D721Med (cell line): ENCODE data around the gene KIF3A.

Source experiments
- DNase-seq: peaks from one replicate; pipeline ENCODE4 v3.0.0; 2011; ENCODE audit warnings: low spot score; ENCODE audit not compliant: insufficient read length
- FAIRE-seq: peaks from 2 replicates; lab custom pipeline; 2011; peaks lifted over from hg19 to GRCh38; lab: Jason Lieb, UNC
- TF ChIP-seq, protein P1 (sequence below): IDR thresholded peaks from 2 replicates; pipeline ENCODE4 v1.5.1; 2012; ENCODE audit warnings: mild to moderate bottlenecking, control low read depth; ENCODE audit not compliant: insufficient read depth; ENCODE audit errors: missing control alignments

The KIF3A gene

DNA sequence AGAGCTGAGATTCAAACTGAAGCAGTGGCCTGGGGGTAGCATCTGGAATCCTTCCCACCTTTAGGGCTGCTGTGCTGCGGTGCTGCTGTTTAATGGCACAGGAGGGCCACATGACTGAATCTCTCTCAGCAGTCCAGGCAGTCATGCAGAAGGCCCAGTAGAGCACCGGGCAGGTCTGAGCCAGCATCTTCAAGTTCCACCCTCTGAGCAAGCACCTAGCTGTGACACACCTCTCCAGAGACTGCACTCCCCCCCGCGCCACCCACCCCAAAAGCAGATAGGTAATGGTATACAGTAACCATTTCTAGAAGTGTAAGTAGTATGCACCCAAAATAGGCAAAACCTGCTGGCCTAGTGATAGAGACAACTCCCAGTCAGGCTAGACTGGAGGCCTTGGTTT, 55.4 kb downstream of the KIF3A start:
- FAIRE-seq = no peak
- DNase-seq = no peak
- TF ChIP-seq, protein P1, sequence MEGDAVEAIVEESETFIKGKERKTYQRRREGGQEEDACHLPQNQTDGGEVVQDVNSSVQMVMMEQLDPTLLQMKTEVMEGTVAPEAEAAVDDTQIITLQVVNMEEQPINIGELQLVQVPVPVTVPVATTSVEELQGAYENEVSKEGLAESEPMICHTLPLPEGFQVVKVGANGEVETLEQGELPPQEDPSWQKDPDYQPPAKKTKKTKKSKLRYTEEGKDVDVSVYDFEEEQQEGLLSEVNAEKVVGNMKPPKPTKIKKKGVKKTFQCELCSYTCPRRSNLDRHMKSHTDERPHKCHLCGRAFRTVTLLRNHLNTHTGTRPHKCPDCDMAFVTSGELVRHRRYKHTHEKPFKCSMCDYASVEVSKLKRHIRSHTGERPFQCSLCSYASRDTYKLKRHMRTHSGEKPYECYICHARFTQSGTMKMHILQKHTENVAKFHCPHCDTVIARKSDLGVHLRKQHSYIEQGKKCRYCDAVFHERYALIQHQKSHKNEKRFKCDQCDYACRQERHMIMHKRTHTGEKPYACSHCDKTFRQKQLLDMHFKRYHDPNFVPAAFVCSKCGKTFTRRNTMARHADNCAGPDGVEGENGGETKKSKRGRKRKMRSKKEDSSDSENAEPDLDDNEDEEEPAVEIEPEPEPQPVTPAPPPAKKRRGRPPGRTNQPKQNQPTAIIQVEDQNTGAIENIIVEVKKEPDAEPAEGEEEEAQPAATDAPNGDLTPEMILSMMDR = no peak

DNA sequence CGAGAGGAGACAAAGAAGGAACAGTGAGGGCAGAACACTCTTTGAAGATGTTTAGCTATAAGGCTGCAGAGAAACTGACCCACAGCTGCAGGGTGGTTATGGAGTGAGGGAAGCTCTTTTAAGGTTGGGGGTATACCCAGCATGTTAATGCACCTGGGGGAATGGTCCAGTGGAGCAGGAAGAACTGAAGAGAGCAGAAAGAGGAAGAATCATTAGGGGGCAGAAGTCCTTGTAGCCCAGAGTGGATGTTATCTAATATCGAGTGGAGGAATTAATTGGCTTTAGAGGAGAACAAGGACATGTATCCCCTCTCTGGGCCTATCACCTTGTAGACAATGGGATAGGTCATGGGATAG, 55.9 kb downstream of the KIF3A start:
- TF ChIP-seq, protein P1 = no peak
- FAIRE-seq (no peak), DNase-seq (no peak)

- TF ChIP-seq, protein P1 = no peak
- FAIRE-seq (no peak), DNase-seq (no peak)
Observed at GRCh38 chr5:132680780-132681475, 56.4 kb downstream of the KIF3A start.

GRCh38 chr5:132679717-132680380, 57.5 kb downstream of the KIF3A start:
- FAIRE-seq = no peak
- TF ChIP-seq, protein P1 = no peak
- DNase-seq = no peak

- no peak for FAIRE-seq
- TF ChIP-seq, protein P1 = no peak
- no peak for DNase-seq
Observed at GRCh38 chr5:132679166-132679565, 58.2 kb downstream of the KIF3A start.

GRCh38 chr5:132678735-132679134, 58.6 kb downstream of the KIF3A start:
- FAIRE-seq (no peak), DNase-seq (no peak)
- TF ChIP-seq, protein P1 = no peak
